NT2/D1 (cell line): ENCODE data around the gene MYPN.

ENCODE experiments used
- DNase-seq: peaks from one replicate; pipeline ENCODE4 v3.0.0-alpha.2; 2011; ENCODE audit warnings: low read depth, low spot score
- H3K27me3 ChIP-seq: 2 replicates; pipeline ENCODE4 v1.6.0; 2011; ENCODE audit warnings: mild to moderate bottlenecking; ENCODE audit not compliant: insufficient read length, insufficient read depth
- H3K36me3 ChIP-seq: 2 replicates; pipeline ENCODE4 v1.6.1; 2011; ENCODE audit warnings: mild to moderate bottlenecking, low read length, mixed read lengths; ENCODE audit not compliant: insufficient read depth, insufficient read length
- H3K4me1 ChIP-seq: 2 replicates; pipeline ENCODE4 v1.5.1; 2011; ENCODE audit not compliant: insufficient read depth, insufficient read length
- H3K4me3 ChIP-seq: 2 replicates; pipeline ENCODE4 v1.5.1; 2011; ENCODE audit warnings: low read depth; ENCODE audit not compliant: insufficient read length
- H3K9ac ChIP-seq: 2 replicates; pipeline ENCODE4 v1.6.0; 2011; ENCODE audit warnings: low read depth; ENCODE audit not compliant: insufficient read length
- H3K9me3 ChIP-seq: 2 replicates; pipeline ENCODE4 v1.5.1; 2011; ENCODE audit warnings: mild to moderate bottlenecking, low read length; ENCODE audit not compliant: insufficient read depth
- SUZ12 ChIP-seq: IDR thresholded peaks from 2 replicates; pipeline ENCODE4 v1.6.1; 2011; ENCODE audit not compliant: insufficient read length, insufficient read depth; ENCODE audit errors: extremely low read depth
- YY1 ChIP-seq: IDR thresholded peaks from 2 replicates; pipeline ENCODE4 v1.6.1; 2011; ENCODE audit not compliant: insufficient read length, insufficient read depth
- ZNF274 ChIP-seq: IDR thresholded peaks from 2 replicates; pipeline ENCODE4 v1.6.1; 2011; ENCODE audit warnings: mild to moderate bottlenecking, low read depth, low read length

The MYPN gene

DNA sequence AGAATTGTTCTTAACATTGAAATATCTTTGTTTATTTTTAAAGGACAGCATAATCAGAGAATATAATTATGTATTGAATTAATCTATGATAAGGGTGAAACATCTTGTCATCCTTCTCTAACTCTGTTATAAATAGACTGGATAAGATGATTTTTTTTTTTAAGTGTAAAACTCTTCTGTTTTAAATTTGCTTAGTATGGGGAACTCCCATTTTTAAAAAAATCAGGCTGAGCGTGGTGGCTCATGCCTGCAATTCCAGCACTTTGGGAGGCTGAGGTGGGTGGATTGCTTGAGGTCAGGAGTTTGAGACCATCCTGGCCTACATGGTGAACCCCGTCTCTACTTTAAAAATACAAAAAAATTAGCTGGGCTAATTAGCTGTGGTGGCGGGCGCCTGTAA, 24.8 kb upstream of the MYPN start:
- H3K9me3 ChIP-seq, result no peaks in the 10 kb centered on the region
- no peak for DNase-seq
- no peak overlapping the region for H3K9ac ChIP-seq
- H3K4me3 ChIP-seq, result no peak overlapping the region
- H3K36me3 ChIP-seq, result no peaks in the 10 kb centered on the region
- no peaks in the 10 kb centered on the region for H3K27me3 ChIP-seq
- TF ChIP-seq SUZ12 (no peak), ZNF274 (no peak), YY1 (no peak)
- no peaks in the 10 kb centered on the region for H3K4me1 ChIP-seq

DNA sequence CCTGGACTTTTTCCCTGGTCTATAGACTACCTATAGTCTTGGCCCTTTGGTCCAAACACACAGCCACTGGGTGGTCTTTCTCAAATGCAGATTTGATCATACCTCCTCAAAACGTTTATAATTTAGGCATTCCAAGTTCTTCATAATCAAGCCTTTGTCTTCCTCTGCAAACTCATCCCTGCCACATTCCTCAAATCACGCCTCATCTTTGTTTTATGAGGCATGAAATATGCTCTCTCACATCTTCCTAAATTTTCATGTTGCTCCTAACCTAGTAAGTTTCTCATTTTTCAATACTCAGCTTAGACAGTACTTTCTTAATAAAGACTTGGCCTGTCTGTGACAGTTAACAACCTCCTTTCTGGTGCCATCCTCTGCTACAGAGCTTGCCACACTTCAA, 23.3 kb upstream of the MYPN start:
- Histone ChIP-seq H3K27me3 (no peaks in the 10 kb centered on the region), H3K9me3 (no peaks in the 10 kb centered on the region), H3K36me3 (no peaks in the 10 kb centered on the region), H3K9ac (no peak overlapping the region), H3K4me1 (no peaks in the 10 kb centered on the region), H3K4me3 (no peak overlapping the region)
- no peak for DNase-seq
- TF ChIP-seq YY1 (no peak), ZNF274 (no peak), SUZ12 (no peak)

DNA sequence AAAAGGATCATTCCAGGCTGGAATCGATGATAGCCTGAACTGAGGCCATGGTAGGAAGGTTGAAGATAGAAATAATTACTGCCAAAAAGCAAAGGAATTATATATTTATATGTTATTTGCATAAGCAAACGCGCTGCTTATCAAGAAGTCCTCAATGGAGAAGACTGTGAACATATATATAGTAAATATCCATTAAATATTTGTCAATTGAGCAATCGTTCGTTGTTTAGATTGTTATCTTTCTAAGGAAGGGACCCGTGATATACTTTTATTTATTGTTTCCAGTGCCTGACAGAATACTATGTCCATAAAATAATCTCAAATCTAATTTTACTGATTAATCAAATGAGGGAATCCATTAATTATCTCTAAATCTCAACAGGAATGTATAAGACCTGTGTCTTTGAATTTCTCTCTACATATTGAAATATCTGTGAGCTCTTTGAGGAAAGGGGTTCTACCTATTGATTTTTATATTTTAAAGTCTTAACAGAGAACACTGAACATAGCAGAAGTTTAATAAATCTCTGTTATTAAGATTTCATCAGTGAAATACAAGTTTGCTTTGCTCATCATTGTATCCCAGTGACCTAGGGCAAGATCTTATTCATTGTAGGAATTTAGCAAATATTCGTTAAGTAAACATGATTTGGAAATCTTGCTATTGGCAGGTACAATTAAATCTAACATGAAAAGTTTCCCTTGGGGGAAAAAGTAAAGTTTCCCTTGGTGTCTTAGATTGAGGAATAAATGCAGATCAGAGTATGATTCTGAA, 22.2 kb upstream of the MYPN start:
- no peak for TF ChIP-seq YY1
- Histone ChIP-seq H3K36me3 (no peaks in the 10 kb centered on the region), H3K4me3 (no peak overlapping the region), H3K4me1 (no peaks in the 10 kb centered on the region), H3K27me3 (no peaks in the 10 kb centered on the region), H3K9me3 (no peaks in the 10 kb centered on the region), H3K9ac (no peak overlapping the region)
- no peak for DNase-seq

DNA sequence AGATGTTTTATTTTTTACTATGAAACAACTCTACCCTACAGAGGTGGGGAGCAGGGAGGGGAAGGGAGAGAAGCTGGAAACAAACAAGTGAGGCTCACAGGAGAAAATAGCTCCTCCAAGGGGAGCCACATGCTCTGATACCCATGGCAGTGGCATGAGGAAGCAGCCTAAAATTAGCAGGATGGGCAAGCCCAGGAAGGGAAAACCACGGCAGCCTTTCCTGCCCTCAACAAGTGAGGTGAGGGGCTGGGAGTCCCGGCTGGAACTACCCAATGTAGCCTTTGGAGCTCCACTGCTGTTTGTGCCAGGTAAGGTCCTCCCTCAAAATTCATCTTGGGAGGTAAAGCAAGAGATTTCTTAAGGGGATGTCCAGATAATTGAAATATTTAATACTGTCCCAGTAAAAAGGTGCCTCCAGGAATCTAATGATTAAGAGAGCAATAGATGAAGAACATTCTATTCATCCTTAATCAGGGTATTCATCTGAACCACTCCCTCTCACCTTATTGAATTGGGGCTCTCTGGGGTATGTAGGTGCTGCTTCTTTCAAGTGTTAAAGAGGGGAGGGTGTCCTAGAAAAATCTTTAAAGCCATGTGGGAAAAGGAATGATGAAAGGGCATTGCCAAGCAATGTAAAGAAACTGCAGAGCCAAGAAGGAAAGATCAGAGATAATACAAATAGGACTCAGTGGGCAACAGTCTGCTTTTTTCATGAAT, 21.4 kb upstream of the MYPN start:
- Histone ChIP-seq H3K9ac (no peak overlapping the region), H3K36me3 (no peaks in the 10 kb centered on the region), H3K9me3 (no peaks in the 10 kb centered on the region), H3K4me3 (no peak overlapping the region), H3K4me1 (no peaks in the 10 kb centered on the region), H3K27me3 (no peaks in the 10 kb centered on the region)
- TF ChIP-seq SUZ12 (no peak), ZNF274 (no peak), YY1 (no peak)
- DNase-seq, result no peak

DNA sequence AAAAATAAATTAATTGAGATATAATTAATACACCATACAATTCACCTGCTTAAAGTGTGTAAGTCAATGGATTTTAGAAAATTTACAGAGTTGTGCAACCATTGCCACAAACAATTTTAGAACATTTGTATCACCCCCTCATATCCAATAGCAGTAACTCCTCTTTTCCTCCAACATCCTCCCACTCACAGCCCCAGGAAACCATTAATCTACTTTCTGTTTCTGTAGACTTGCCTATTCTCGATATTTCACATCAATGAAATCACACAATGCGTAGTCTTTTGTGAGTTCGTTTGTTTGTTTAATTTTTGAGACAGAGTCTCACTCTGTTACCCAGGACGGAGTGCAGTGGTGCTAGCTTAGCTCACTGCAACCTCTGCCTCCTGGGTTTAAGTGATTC, 20.5 kb upstream of the MYPN start:
- H3K4me3 ChIP-seq, result no peak overlapping the region
- no peaks in the 10 kb centered on the region for H3K4me1 ChIP-seq
- H3K27me3 ChIP-seq, result no peaks in the 10 kb centered on the region
- TF ChIP-seq SUZ12 (no peak), YY1 (no peak), ZNF274 (no peak)
- H3K9me3 ChIP-seq, result no peaks in the 10 kb centered on the region
- no peak overlapping the region for H3K9ac ChIP-seq
- no peak for DNase-seq
- no peaks in the 10 kb centered on the region for H3K36me3 ChIP-seq

DNA sequence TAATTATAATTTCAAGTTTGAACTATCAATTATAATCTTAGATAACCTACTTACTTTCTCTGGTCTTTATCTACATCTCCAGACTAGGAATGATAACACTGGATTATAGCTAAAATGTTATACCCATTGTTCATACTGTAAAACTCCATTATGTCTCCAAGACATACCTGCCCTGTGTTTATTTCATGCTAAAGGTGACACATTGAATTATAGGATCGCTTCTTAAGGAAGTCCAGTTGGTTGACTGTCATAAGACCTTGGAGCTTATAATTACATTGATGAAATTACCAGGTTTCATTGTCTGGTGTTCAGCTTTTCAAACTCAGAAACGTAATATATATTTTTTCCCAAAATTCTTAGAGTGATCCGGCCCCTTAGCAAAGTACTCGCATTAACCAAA, 18.7 kb upstream of the MYPN start:
- Histone ChIP-seq H3K9me3 (no peaks in the 10 kb centered on the region), H3K36me3 (no peaks in the 10 kb centered on the region), H3K9ac (no peak overlapping the region), H3K4me1 (no peaks in the 10 kb centered on the region), H3K27me3 (no peaks in the 10 kb centered on the region), H3K4me3 (no peak overlapping the region)
- DNase-seq, result no peak
- TF ChIP-seq YY1 (no peak), ZNF274 (no peak), SUZ12 (no peak)

DNA sequence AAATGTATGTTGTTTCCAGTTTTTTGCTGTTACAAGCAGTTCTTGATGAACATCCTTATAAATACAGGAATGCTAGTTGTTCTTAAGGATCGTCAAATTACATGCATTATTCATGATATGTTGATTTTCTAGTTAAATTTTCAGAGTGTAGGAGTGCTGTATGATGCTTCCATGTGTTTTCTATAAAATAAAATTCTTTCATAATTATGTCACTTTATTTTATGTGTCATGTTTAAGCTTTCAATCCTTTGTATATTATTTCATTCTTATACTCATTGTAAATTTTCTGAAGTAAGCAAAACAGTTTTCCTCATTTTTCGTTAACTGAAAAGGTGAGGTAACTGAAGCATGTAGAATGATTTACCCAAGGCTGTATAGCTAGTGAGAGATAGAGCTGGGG, 16.8 kb upstream of the MYPN start:
- H3K36me3 ChIP-seq, result no peaks in the 10 kb centered on the region
- no peak overlapping the region for H3K9ac ChIP-seq
- no peaks in the 10 kb centered on the region for H3K27me3 ChIP-seq
- no peak for TF ChIP-seq YY1
- H3K9me3 ChIP-seq, result no peaks in the 10 kb centered on the region
- H3K4me3 ChIP-seq, result no peak overlapping the region
- no peaks in the 10 kb centered on the region for H3K4me1 ChIP-seq
- DNase-seq, result no peak

DNA sequence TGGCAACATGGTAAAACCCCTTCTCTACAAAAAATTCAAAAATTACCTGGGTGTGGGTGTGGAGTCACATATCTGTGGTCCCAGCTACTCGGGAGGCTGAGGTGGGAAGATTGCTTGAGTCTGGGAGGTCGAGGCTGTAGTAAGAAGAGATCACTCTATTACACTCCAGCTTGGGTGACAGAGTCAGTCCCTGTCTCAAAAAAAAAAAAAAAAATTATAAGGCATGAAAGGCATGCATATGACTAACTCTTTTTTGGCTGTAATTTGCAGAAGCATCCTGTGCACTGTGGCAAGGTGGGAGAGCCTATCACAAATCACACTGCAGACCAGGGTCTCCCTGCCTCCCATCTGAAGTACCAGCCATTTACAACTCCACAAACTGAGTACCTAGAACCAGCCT, 14.1 kb upstream of the MYPN start:
- no peaks in the 10 kb centered on the region for H3K9me3 ChIP-seq
- DNase-seq, result no peak
- H3K4me3 ChIP-seq, result no peak overlapping the region
- H3K4me1 ChIP-seq, result no peaks in the 10 kb centered on the region
- no peak for TF ChIP-seq ZNF274
- TF ChIP-seq YY1, result no peak
- TF ChIP-seq SUZ12, result no peak
- no peaks in the 10 kb centered on the region for H3K27me3 ChIP-seq
- no peak overlapping the region for H3K9ac ChIP-seq
- no peaks in the 10 kb centered on the region for H3K36me3 ChIP-seq
